C4-2B (cell line): ENCODE results near the gene SPOCK1.

ENCODE experiments used
- CTCF ChIP-seq: fragments of 450-650 bp; conservative IDR thresholded peaks from 2 replicates; pipeline ENCODE4 v1.5.1; 2017; ENCODE audit warnings: mild to moderate bottlenecking
- ZFX ChIP-seq: fragments of 450-650 bp; IDR thresholded peaks from 2 replicates; pipeline ENCODE4 v1.6.1; 2017

- TF ChIP-seq CTCF (no peak), ZFX (no peak)
Measured at GRCh38 chr5:137506296-137506695, 7.2 kb upstream of the SPOCK1 start.
